GM20000 (cell line): ENCODE data around the gene OR51F2.
"Not testable (repeated sequence)": the region's sequence is repeated elsewhere in the genome, so short reads cannot be mapped to it uniquely, and the experiment has no call there.

Source experiments
- DNase-seq: peaks from one replicate; pipeline ENCODE4 v3.0.0; 2012; ENCODE audit warnings: low spot score
- CTCF ChIP-seq: IDR thresholded peaks from 2 replicates; pipeline ENCODE4 v1.5.1; 2012; ENCODE audit warnings: mild to moderate bottlenecking, control low read depth; ENCODE audit errors: extremely low read depth, missing control alignments

The OR51F2 gene

GRCh38 chr11:4851033-4851432 lies 29.9 kb downstream of the OR51F2 start:
- no peak for TF ChIP-seq CTCF
- DNase-seq = no peak

DNA sequence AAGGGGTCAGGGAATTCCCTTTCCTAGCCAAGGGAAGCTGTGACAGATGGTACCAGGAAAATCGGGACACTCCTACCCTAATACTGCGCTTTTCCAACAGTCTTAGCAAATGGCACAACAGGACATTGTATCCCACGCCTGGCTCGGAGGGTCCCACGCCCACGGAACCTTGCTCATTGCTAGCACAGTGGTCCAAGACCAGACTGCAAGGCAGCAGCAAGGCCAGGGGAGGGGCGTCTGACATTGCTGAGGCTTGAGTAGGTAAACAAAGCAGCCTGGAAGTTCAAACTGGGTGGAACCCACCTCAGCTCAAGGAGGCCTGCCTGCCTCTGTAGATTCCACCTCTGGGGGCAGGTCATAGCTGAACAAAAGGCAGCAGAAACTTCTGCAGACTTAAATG lies 33.2 kb downstream of the OR51F2 start:
- not testable (repeated sequence) for DNase-seq

DNA sequence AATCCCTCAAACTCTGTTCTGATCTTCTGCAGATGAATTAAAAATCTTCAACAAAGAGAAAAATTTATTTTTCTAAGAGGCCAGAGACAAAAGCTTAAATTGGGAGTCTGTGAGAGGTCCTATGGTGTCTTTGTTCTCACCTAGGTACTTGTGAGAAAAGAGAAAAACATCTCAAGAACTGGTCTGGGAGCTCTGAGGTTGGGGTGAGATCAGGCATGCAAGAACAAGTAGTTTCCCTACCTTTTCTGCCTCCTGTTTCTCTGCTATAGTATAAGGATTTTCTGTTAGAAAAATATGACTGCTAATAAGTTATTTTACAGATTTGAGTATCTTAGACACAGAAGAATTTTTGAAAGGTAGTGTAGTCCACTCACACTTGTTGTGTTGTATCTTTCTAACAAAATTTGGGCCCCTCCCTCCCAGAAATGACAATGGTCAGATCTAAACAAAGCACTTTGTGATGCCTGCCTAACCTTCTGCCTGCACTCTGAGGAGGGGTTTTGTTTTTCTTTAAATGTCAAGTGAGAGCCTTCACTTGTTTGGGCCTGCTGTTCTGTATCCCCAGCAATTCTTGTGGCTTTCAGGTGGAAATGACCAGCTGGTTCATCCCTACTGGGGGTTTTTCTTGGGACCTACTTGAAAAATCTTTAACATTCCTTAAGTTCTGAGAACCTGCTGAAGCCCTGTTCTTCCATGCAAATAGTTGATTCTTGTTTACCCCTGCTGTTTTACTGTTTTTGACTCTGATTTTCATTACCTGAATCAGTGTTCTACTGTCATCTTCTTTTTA lies 41.5 kb downstream of the OR51F2 start:
- no peak for DNase-seq
- no peak for TF ChIP-seq CTCF

GRCh38 chr11:4863876-4864275 lies 42.8 kb downstream of the OR51F2 start:
- DNase-seq = no peak
- no peak for TF ChIP-seq CTCF

DNA sequence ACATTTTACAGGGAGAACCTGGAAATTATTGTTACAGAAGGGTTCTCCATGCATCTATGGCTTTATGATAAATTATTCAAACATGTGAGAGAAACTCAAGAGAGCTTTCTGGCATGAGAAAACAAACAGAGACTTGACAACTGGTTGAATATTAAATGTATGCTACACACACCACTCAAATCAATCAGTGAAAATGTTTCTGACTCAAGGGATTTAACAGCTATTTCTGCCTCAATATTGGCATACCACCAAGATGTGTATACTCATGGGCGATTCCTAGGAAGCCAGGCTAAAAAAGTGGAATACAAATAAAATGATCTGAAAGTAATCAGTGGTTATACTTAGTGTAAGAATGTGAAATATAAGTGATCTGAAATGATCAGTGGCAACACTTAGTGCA lies 44.7 kb downstream of the OR51F2 start:
- DNase-seq = no peak
- TF ChIP-seq CTCF = no peak
